ENCODE measurements around the gene PCDH17.

DNA sequence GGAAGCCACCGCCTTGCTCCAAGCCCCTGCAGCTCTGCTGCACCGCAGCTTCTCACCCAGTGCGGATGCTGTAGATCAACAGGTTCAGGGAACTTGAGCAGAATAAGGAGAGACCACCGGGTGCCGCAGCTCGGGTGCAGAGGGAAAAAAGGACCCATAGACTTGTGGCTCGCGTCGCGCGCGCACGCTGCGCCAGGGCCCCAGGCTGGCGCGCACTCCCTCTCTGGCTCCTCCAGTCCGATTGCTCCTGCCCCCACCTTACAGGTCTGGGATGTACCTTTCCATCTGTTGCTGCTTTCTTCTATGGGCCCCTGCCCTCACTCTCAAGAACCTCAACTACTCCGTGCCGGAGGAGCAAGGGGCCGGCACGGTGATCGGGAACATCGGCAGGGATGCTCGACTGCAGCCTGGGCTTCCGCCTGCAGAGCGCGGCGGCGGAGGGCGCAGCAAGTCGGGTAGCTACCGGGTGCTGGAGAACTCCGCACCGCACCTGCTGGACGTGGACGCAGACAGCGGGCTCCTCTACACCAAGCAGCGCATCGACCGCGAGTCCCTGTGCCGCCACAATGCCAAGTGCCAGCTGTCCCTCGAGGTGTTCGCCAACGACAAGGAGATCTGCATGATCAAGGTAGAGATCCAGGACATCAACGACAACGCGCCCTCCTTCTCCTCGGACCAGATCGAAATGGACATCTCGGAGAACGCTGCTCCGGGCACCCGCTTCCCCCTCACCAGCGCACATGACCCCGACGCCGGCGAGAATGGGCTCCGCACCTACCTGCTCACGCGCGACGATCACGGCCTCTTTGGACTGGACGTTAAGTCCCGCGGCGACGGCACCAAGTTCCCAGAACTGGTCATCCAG lies 964 bp downstream of the PCDH17 start:
- no peak for TF ChIP-seq POLR2AphosphoS5 (IDR thresholded peaks at IDR 0.05)
- no peak for TF ChIP-seq CTCF (IDR thresholded peaks at IDR 0.05)
